GM12874 (cell line): ENCODE results near the gene TOP3B.

Source experiments
- CTCF ChIP-seq: IDR thresholded peaks from 2 replicates; pipeline ENCODE4 v1.5.1; 2011; ENCODE audit warnings: low read depth, mild to moderate bottlenecking, control low read depth, low read length, moderate library complexity; ENCODE audit not compliant: insufficient read depth

TOP3B gene

GRCh38 chr22:22009661-22010060, 27.1 kb upstream of the TOP3B start:
- no peak for TF ChIP-seq CTCF

GRCh38 chr22:22006596-22006990, 24.0 kb upstream of the TOP3B start:
- TF ChIP-seq CTCF = no peak

- no peak for TF ChIP-seq CTCF
These were observed 23.5 kb upstream of the TOP3B start for GRCh38 chr22:22005945-22006595.

GRCh38 chr22:22003233-22003632, 20.6 kb upstream of the TOP3B start:
- TF ChIP-seq CTCF = no peak

- no peak for TF ChIP-seq CTCF
These were observed 20.0 kb upstream of the TOP3B start for GRCh38 chr22:22002526-22003055.

GRCh38 chr22:22001664-22002525, 19.3 kb upstream of the TOP3B start:
- no peak for TF ChIP-seq CTCF

- no peak for TF ChIP-seq CTCF
These were observed 16.1 kb upstream of the TOP3B start for GRCh38 chr22:21998595-21999247.
